ENCODE measurements around the gene STARD3NL. TPM values are rescaled to one million over a fixed set of nuclear protein-coding genes. Genes with fewer than 3 reads are reported as not detected.
A peak's percentile ranks its signal among the peaks of the same experiment; 100 is the strongest.
"Not testable (repeated sequence)": the region's sequence is repeated elsewhere in the genome, so short reads cannot be mapped to it uniquely, and the experiment has no call there.

STARD3NL gene
- total RNA-seq, 1 experiment from 2014 or later: 37.4 TPM

- H3K9me2 ChIP-seq (replicated peaks; ENCODE audit: low read length): no peaks in the 10 kb centered on the region
- H3K4me1 ChIP-seq (ENCODE audit: insufficient read depth, low read length): no peaks in the 10 kb centered on the region
- no peaks in the 10 kb centered on the region for H3K79me2 ChIP-seq (ENCODE audit: low read length)
- no peaks in the 10 kb centered on the region for H3F3A ChIP-seq (ENCODE audit: low read length, unreplicated experiment)
- intact Hi-C loops (cut with micrococcal nuclease): no loop called here
- ChIA-PET CTCF (no interaction called here), POLR2A (ENCODE audit: unreplicated experiment) (no interaction called here)
- ATAC-seq (peak; percentile 27), DNase-seq (no peak)
- no peak overlapping the region for H3K4me3 ChIP-seq (ENCODE audit: low read length)
- no peak overlapping the region for H3K4me2 ChIP-seq (ENCODE audit: low read length)
- H3K27ac ChIP-seq (ENCODE audit: low read length): no peak overlapping the region
- H3K27me3 ChIP-seq (ENCODE audit: low read length): peaks cover 39% of the 10 kb centered on the region
- H3K9me3 ChIP-seq (ENCODE audit: low read length): no peaks in the 10 kb centered on the region
- H4K20me1 ChIP-seq (ENCODE audit: low read length): no peaks in the 10 kb centered on the region
- no TSS peak for BruUV-seq (replicated peaks)
- no peak overlapping the region for H3K9ac ChIP-seq (ENCODE audit: low read length)
- TF ChIP-seq CTCF (conservative IDR thresholded peaks at IDR 0.05; ENCODE audit: low read depth, low read length) (no peak), EZH2phosphoT487 (IDR thresholded peaks at IDR 0.05; ENCODE audit: borderline replicate concordance, low read length) (no peak), EZH2 (IDR thresholded peaks at IDR 0.05; ENCODE audit: low read length, unreplicated experiment) (no peak)
- no peak overlapping the region for H2AFZ ChIP-seq (ENCODE audit: low read length)
- H3K36me3 ChIP-seq (ENCODE audit: low read depth, low read length): no peaks in the 10 kb centered on the region
Measured at GRCh38 chr7:38241071-38241470, 63.0 kb downstream of the STARD3NL start.

- no peak overlapping the region for H2AFZ ChIP-seq (ENCODE audit: low read length)
- no peak overlapping the region for H3K4me2 ChIP-seq (ENCODE audit: low read length)
- H3K79me2 ChIP-seq (ENCODE audit: low read length): no peaks in the 10 kb centered on the region
- H3K9me3 ChIP-seq (ENCODE audit: low read length): no peaks in the 10 kb centered on the region
- no peak overlapping the region for H3K27ac ChIP-seq (ENCODE audit: low read length)
- H3K36me3 ChIP-seq (ENCODE audit: low read depth, low read length): no peaks in the 10 kb centered on the region
- H3F3A ChIP-seq (ENCODE audit: low read length, unreplicated experiment): no peaks in the 10 kb centered on the region
- ChIA-PET POLR2A (ENCODE audit: unreplicated experiment) (no interaction called here), CTCF (no interaction called here)
- TF ChIP-seq CTCF (conservative IDR thresholded peaks at IDR 0.05; ENCODE audit: low read depth, low read length): no peak
- no peak for TF ChIP-seq EZH2 (IDR thresholded peaks at IDR 0.05; ENCODE audit: low read length, unreplicated experiment)
- TF ChIP-seq EZH2phosphoT487 (IDR thresholded peaks at IDR 0.05; ENCODE audit: borderline replicate concordance, low read length): no peak
- H3K9me2 ChIP-seq (replicated peaks; ENCODE audit: low read length): no peaks in the 10 kb centered on the region
- no peak overlapping the region for H3K4me3 ChIP-seq (ENCODE audit: low read length)
- DNase-seq (no peak), ATAC-seq (no peak)
- no peaks in the 10 kb centered on the region for H3K4me1 ChIP-seq (ENCODE audit: insufficient read depth, low read length)
- intact Hi-C loops (cut with micrococcal nuclease): no loop called here
- no TSS peak for BruUV-seq (replicated peaks)
- H3K9ac ChIP-seq (ENCODE audit: low read length): no peak overlapping the region
- H4K20me1 ChIP-seq (ENCODE audit: low read length): no peaks in the 10 kb centered on the region
- H3K27me3 ChIP-seq (ENCODE audit: low read length): peaks cover 50% of the 10 kb centered on the region
Measured at GRCh38 chr7:38242814-38243213, 64.8 kb downstream of the STARD3NL start.

- H3K4me3 ChIP-seq (ENCODE audit: low read length); POLR2A ChIA-PET (ENCODE audit: unreplicated experiment); CTCF ChIA-PET; H3K9me2 ChIP-seq (replicated peaks; ENCODE audit: low read length); H3K36me3 ChIP-seq (ENCODE audit: low read depth, low read length); H3K4me1 ChIP-seq (ENCODE audit: insufficient read depth, low read length); H3K9me3 ChIP-seq (ENCODE audit: low read length); BruUV-seq (replicated peaks); H3F3A ChIP-seq (ENCODE audit: low read length, unreplicated experiment); H3K27ac ChIP-seq (ENCODE audit: low read length); DNase-seq; H3K79me2 ChIP-seq (ENCODE audit: low read length); H3K4me2 ChIP-seq (ENCODE audit: low read length); H3K9ac ChIP-seq (ENCODE audit: low read length); ATAC-seq; H4K20me1 ChIP-seq (ENCODE audit: low read length); intact Hi-C loops (cut with micrococcal nuclease); H2AFZ ChIP-seq (ENCODE audit: low read length): not testable (repeated sequence)
- H3K27me3 ChIP-seq (ENCODE audit: low read length): peaks cover 54% of the 10 kb centered on the region
Measured at GRCh38 chr7:38243345-38243744, 65.3 kb downstream of the STARD3NL start.
